Kidney (tissue), 14 donors: Measurements from ENCODE around the gene COL15A1. TPM values are rescaled to one million over a fixed set of nuclear protein-coding genes. Genes with fewer than 3 reads are reported as not detected.

Experiments
- DNase-seq, 5 donors: peaks; one replicate each; pipeline ENCODE4 v3.0.0-alpha.2; 2013 to 2020
- FAIRE-seq: peaks from 2 replicates; lab custom pipeline; 2012; peaks lifted over from hg19 to GRCh38; lab: Jason Lieb, UNC
- H3K27ac ChIP-seq, 2 donors: one replicate each; pipeline ENCODE4 v1.7.0; 2013; ENCODE audit warnings: low read depth in 2 of 2, low read length in 2 of 2, inconsistent platforms in 1 of 2
- H3K27me3 ChIP-seq: one replicate; pipeline ENCODE4 v1.7.1; 2013; ENCODE audit warnings: low read length, inconsistent platforms; ENCODE audit not compliant: control insufficient read depth, insufficient read depth
- H3K36me3 ChIP-seq, 3 donors: one replicate each; pipeline versions ENCODE4 v1.7.0 to v1.7.1; 2013; ENCODE audit warnings: low read length in 3 of 3, control low read depth in 1 of 3, inconsistent platforms in 1 of 3; ENCODE audit not compliant: insufficient read depth in 3 of 3, control insufficient read depth in 2 of 3
- H3K4me1 ChIP-seq, 3 donors: one replicate each; pipeline versions ENCODE4 v1.7.0 to v1.7.1; 2013; ENCODE audit warnings: low read length in 3 of 3, inconsistent platforms in 1 of 3, low read depth in 1 of 3; ENCODE audit not compliant: control insufficient read depth in 2 of 3, insufficient read depth in 2 of 3
- H3K4me3 ChIP-seq, 3 donors: one replicate each; pipeline versions ENCODE4 v1.7.0 to v1.8.1; 2013; ENCODE audit warnings: low read length in 3 of 3, control low read depth in 1 of 3, inconsistent platforms in 1 of 3
- H3K9ac ChIP-seq, 3 donors: one replicate each; pipeline versions ENCODE4 v1.7.0 to v1.7.1; 2013; ENCODE audit warnings: low read length in 3 of 3, control low read depth in 1 of 3, inconsistent platforms in 1 of 3
- H3K9me3 ChIP-seq, 3 donors: one replicate each; pipeline versions ENCODE4 v1.7.0 to v1.7.1; 2013; ENCODE audit warnings: low read length in 3 of 3, control low read depth in 1 of 3, inconsistent platforms in 1 of 3; ENCODE audit not compliant: control insufficient read depth in 2 of 3, insufficient read depth in 1 of 3
- CTCF ChIP-seq: IDR thresholded peaks from 3 replicates; pipeline ENCODE4 v1.5.1; 2012; ENCODE audit warnings: mild to moderate bottlenecking, moderate library complexity, borderline replicate concordance; ENCODE audit not compliant: insufficient read depth; ENCODE audit errors: extremely low read depth
- intact Hi-C: fragments of 100-400 bp; cut with DNase I; formaldehyde crosslinking; loops from one replicate; pipeline ENCODE4 v1.11.1; 2022
- polyA plus RNA-seq: library from polyadenylated mRNA; stranded (reverse); fragments of 350-450 nt; fragmentation: Illumina TruSeq; extraction: RNeasy Lipid Tissue Mini Kit (QIAGEN cat#74804); gene quantifications from one replicate; pipeline ENCODE4 v1.2.3, GENCODE V29; 2014; ENCODE audit warnings: low read depth, low replicate concordance; ENCODE audit not compliant: insufficient read depth
- total RNA-seq: library from RNA; stranded (reverse); fragmentation: NEBNext Ultra II Directional; extraction: Animal tissue kit (Norgen Biotek cat#: 25700); gene quantifications from one replicate; pipeline ENCODE4 v1.2.1, GENCODE V29; 2021
- donor health status: control.
- donor health status: control.
- donor health status: control.
- donor health status: control.
- donor health status: control.
- donor health status: DM: yes; HTN: yes; CAD: no.
- donor health status: Normal renal cell carcinoma (clear cell type).

Gene COL15A1
- total and polyA plus RNA-seq, 2 donors from 2014 or later: 4.7 to 42.0 TPM

DNA sequence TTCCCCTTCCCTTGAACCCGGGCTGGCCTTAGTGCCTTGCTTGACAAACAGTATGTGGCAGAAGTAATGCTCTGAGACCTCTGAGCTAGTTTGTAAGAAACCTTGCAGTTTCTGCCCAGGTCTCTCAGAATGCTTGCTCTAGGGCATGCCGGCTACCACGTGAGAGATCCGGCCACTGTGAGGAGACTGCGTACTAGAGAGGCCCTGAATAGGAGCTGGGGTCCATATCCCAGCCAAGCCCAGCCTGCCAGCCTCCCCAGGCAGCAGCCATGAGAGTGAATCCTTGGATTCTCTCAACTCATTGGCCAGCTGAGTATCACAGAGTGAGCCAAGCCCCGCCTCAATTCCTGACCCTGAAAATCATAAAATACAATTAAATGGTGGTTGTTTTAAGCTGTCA, 16.0 kb upstream of the COL15A1 start:
- no peak for FAIRE-seq
- H3K27me3 ChIP-seq: no peaks in the 10 kb centered on the region

DNA sequence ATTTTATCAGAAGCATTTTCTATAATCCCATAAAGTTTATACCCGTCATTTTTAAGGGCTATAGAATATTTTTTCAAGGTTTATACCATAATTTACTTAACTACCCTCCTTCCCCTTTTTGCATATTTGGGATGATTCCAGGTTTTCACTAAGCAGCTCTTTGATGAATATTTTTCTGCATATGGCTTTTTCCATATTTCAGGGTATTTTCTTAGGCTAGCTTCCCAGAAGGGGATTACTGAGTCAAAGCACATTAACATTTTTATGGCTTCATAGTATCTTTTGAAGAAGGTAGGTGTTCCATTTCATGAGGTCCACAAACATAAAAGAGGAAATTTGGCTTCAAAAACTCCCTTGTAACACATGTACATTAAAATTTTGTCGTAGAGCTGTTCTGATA, 14.6 kb upstream of the COL15A1 start:
- peak in 2 of 5 donors; percentile 39 to 63 for DNase-seq
- intact Hi-C loops: no loop called here
- H3K4me3 ChIP-seq: no peak overlapping the region
- no peaks in the 10 kb centered on the region for H3K9me3 ChIP-seq
- no peak for TF ChIP-seq CTCF
- H3K4me1 ChIP-seq: no peaks in the 10 kb centered on the region
- no peaks in the 10 kb centered on the region for H3K36me3 ChIP-seq
- no peak overlapping the region for H3K9ac ChIP-seq
- no peaks in the 10 kb centered on the region for H3K27me3 ChIP-seq
- no peak for FAIRE-seq
- no peak overlapping the region for H3K27ac ChIP-seq

More for the DNA sequence above, 16.0 kb upstream of the COL15A1 start:
- intact Hi-C loops: no loop called here
- no peak for TF ChIP-seq CTCF
- no peak for DNase-seq
- no peaks in the 10 kb centered on the region for H3K9me3 ChIP-seq
- no peak overlapping the region for H3K4me3 ChIP-seq
- H3K36me3 ChIP-seq: no peaks in the 10 kb centered on the region
- H3K4me1 ChIP-seq: no peaks in the 10 kb centered on the region
- H3K27ac ChIP-seq: no peak overlapping the region
- H3K9ac ChIP-seq: no peak overlapping the region

DNA sequence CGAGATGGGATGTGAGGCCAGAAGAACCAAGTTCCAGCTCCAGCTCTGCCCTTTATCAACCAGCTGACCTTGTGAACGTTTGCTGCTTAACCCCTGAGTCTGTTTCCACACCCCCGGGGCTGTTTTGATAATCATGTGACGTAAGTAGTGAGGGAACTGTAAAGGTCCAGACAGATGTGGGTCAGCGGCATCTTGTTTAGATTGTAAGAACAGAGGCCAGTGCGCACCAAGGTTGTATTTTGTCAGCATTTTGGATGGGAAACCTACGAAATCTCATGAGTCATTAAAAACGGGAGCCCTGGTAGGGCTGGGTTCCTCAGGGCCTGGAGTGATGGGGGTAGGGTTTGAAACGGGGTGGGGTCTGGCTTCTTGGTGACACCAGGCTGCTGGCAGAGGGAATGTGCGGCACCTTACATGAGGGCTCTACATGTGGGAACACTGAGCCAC, 13.8 kb upstream of the COL15A1 start:
- Histone ChIP-seq H3K27ac (no peak overlapping the region), H3K9ac (no peak overlapping the region), H3K4me3 (no peak overlapping the region), H3K4me1 (no peaks in the 10 kb centered on the region), H3K27me3 (no peaks in the 10 kb centered on the region), H3K36me3 (no peaks in the 10 kb centered on the region), H3K9me3 (no peaks in the 10 kb centered on the region)
- intact Hi-C loops: no loop called here
- no peak for TF ChIP-seq CTCF
- DNase-seq (no peak), FAIRE-seq (no peak)

GRCh38 chr9:98930792-98931191, 12.9 kb upstream of the COL15A1 start:
- Histone ChIP-seq H3K9me3 (no peaks in the 10 kb centered on the region), H3K4me1 (no peaks in the 10 kb centered on the region), H3K27me3 (no peaks in the 10 kb centered on the region), H3K4me3 (no peak overlapping the region), H3K36me3 (no peaks in the 10 kb centered on the region), H3K9ac (no peak overlapping the region), H3K27ac (no peak overlapping the region)
- no peak for TF ChIP-seq CTCF
- FAIRE-seq (no peak), DNase-seq (no peak)
- intact Hi-C loops: no loop called here
